ENCODE measurements around the gene GRIN2C.
"Not testable (repeated sequence)": the region's sequence is repeated elsewhere in the genome, so short reads cannot be mapped to it uniquely, and the experiment has no call there.

The GRIN2C gene

GRCh38 chr17:74879308-74879707 is 19.6 kb upstream of the GRIN2C start:
- DNase-seq (ENCODE audit: low spot score) = no peak

- no peak for DNase-seq (ENCODE audit: low spot score)
These were observed 19.0 kb upstream of the GRIN2C start for GRCh38 chr17:74878658-74879057.

GRCh38 chr17:74877592-74878548 is 18.2 kb upstream of the GRIN2C start:
- DNase-seq (ENCODE audit: low spot score) = no peak

- no peak for DNase-seq (ENCODE audit: low spot score)
These were observed 16.4 kb upstream of the GRIN2C start for GRCh38 chr17:74875977-74876593.

- no peak for DNase-seq (ENCODE audit: low spot score)
These were observed 15.7 kb upstream of the GRIN2C start for GRCh38 chr17:74875155-74875976.

- DNase-seq (ENCODE audit: low spot score) = no peak
These were observed 14.9 kb upstream of the GRIN2C start for GRCh38 chr17:74874615-74875037.

- no peak for DNase-seq (ENCODE audit: low spot score)
These were observed 14.4 kb upstream of the GRIN2C start for GRCh38 chr17:74873874-74874614.

- DNase-seq (ENCODE audit: low spot score) = peak; percentile 100
These were observed 13.6 kb upstream of the GRIN2C start for GRCh38 chr17:74873037-74873873.

- no peak for DNase-seq (ENCODE audit: low spot score)
These were observed 12.8 kb upstream of the GRIN2C start, which contains the start of gene FDXR for GRCh38 chr17:74872313-74873036. Gene FDXR, minus strand, starts transcription at chr17:74872994. Its CDS starts 50 bp downstream, at chr17:74872944.

- DNase-seq (ENCODE audit: low spot score) = no peak
These were observed 11.8 kb upstream of the GRIN2C start for GRCh38 chr17:74871356-74872076.

- DNase-seq (ENCODE audit: low spot score) = peak; percentile 69
These were observed 10.8 kb upstream of the GRIN2C start for GRCh38 chr17:74870512-74870911.

GRCh38 chr17:74870028-74870427 is 10.3 kb upstream of the GRIN2C start:
- DNase-seq (ENCODE audit: low spot score) = not testable (repeated sequence)

GRCh38 chr17:74868908-74869255 is 9.2 kb upstream of the GRIN2C start:
- no peak for DNase-seq (ENCODE audit: low spot score)

- no peak for DNase-seq (ENCODE audit: low spot score)
These were observed 8.7 kb upstream of the GRIN2C start for GRCh38 chr17:74868251-74868907.

GRCh38 chr17:74866198-74866835 is 6.6 kb upstream of the GRIN2C start:
- DNase-seq (ENCODE audit: low spot score) = no peak

GRCh38 chr17:74865504-74866197 is 6.0 kb upstream of the GRIN2C start:
- DNase-seq (ENCODE audit: low spot score) = no peak

GRCh38 chr17:74864866-74865395 is 5.2 kb upstream of the GRIN2C start:
- peak; percentile 88 for DNase-seq (ENCODE audit: low spot score)

Data from hepatic stellate cell (primary cell).